Suprapubic skin (tissue), 3 donors: ENCODE measurements around the gene ZFYVE28.

Source experiments
- POLR2AphosphoS5 ChIP-seq, 3 donors: sonication (generic); formaldehyde crosslinking; IDR thresholded peaks; one replicate each; pipeline ENCODE4 v1.6.1; 2017; ENCODE audit warnings: antibody characterized with exemption in 3 of 3
- TF ChIP-seq, protein P1 (sequence below), 2 donors: fragments of 200-600 bp in 1 of 2; fragments of 450-650 bp in 1 of 2; sonication (generic) in 1 of 2; IDR thresholded peaks; one replicate each; pipeline ENCODE4 v1.5.1; 2016 to 2019; ENCODE audit warnings: antibody characterized with exemption in 2 of 2, mild to moderate bottlenecking in 1 of 2, moderate library complexity in 1 of 2

DNA sequence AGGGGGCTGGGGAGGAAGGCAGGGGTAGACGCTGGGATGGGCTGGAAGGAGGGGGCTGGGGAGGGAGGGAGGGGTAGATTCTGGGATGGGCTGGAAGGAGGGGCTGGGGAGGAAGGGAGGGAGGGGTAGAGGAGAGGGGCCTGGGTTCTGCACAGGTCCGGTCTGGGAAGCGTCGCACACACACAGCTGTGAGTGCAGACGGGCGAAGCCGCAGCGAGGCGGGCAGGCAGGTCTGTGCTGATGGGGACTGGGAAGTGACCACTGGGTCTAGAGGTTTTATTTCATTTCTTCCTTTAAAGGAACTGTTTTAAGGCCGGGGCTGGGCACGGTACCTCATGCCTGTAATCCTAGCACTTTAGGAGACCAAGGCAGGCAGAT is 87.4 kb downstream of the ZFYVE28 start:
- TF ChIP-seq, protein P1, sequence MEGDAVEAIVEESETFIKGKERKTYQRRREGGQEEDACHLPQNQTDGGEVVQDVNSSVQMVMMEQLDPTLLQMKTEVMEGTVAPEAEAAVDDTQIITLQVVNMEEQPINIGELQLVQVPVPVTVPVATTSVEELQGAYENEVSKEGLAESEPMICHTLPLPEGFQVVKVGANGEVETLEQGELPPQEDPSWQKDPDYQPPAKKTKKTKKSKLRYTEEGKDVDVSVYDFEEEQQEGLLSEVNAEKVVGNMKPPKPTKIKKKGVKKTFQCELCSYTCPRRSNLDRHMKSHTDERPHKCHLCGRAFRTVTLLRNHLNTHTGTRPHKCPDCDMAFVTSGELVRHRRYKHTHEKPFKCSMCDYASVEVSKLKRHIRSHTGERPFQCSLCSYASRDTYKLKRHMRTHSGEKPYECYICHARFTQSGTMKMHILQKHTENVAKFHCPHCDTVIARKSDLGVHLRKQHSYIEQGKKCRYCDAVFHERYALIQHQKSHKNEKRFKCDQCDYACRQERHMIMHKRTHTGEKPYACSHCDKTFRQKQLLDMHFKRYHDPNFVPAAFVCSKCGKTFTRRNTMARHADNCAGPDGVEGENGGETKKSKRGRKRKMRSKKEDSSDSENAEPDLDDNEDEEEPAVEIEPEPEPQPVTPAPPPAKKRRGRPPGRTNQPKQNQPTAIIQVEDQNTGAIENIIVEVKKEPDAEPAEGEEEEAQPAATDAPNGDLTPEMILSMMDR (IDR thresholded peaks at IDR 0.05): no peak
- TF ChIP-seq POLR2AphosphoS5 (IDR thresholded peaks at IDR 0.05): no peak
